OCI-LY3 (cell line): ENCODE measurements around the gene PALMD.

ENCODE experiments used
- CTCF ChIP-seq: fragments of 200-600, 300-600 bp; sonication (generic); IDR thresholded peaks from 2 replicates; pipeline ENCODE4 v1.5.1; 2014; ENCODE audit warnings: antibody characterized with exemption, low read length, low read depth
- EZH2phosphoT487 ChIP-seq: fragments of 200-600 bp; shearing (Covaris generic); IDR thresholded peaks from 2 replicates; pipeline ENCODE4 v1.6.1; 2018; ENCODE audit warnings: antibody characterized with exemption, mixed run types, low read depth

DNA sequence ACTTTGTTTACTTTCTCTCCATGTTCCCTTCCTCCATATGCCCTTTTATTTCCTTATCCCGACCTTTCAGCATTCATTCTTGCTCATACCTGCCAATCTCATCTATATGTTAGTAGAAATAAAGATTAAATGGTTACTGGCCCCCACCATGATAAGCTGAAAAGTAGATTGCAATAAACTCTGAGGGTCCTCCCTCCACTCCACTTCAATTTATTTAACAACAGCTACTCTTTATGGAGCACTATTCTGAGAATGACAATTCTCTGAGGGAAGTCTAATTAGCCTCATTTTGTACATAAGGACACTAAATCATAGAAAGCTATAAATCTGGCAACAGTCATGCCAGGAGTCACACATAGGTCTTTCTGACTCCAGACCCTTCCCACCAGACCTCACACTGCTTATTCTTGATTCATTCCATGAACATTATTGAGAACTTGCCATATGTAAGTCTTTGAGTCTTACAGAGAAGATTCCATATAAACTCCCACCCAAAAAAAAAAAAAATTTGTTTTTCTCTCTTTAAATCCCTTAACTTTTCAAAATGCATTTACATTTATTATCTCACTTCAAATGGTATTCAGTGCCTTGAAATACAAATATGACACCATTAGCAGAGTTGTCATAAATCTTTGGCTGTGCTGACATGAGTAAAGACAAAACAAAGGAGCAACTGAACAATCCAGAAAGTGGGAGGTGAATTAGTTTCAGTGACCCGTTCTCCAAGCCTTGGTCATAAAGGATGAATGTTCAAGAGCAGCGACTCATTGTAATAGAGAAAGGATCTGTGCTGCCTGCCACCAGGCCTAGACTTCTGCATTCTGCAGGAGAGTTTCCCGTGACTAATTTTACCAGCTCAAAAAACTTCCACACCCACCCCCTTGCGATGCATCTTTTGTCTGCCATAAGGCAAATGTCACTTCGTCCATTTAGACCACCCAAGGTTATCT lies 28.5 kb downstream of the PALMD start:
- TF ChIP-seq CTCF (no peak), EZH2phosphoT487 (no peak)
